IPS DF 6.9 (cell line): ENCODE results near the gene CKAP5.

ENCODE experiments used
- DNase-seq: peaks from one replicate; pipeline ENCODE4 v3.0.0-alpha.2; 2013; ENCODE audit warnings: low read depth, low spot score
- H3K27ac ChIP-seq: one replicate; pipeline ENCODE4 v1.5.1; 2013; ENCODE audit warnings: low read length, control low read depth
- H3K27me3 ChIP-seq: 2 replicates; pipeline ENCODE4 v1.6.1; 2013; ENCODE audit warnings: mild to moderate bottlenecking, low read length; ENCODE audit not compliant: control insufficient read depth, insufficient read depth
- H3K36me3 ChIP-seq: 2 replicates; pipeline ENCODE4 v1.6.1; 2013; ENCODE audit warnings: low read length; ENCODE audit not compliant: control insufficient read depth, insufficient read depth
- H3K4me1 ChIP-seq: 2 replicates; pipeline ENCODE4 v1.6.1; 2013; ENCODE audit warnings: low read length; ENCODE audit not compliant: control insufficient read depth, insufficient read depth
- H3K4me3 ChIP-seq: 2 replicates; pipeline ENCODE4 v1.5.1; 2013; ENCODE audit warnings: mild to moderate bottlenecking, low read length
- H3K9me3 ChIP-seq: 2 replicates; pipeline ENCODE4 v1.6.1; 2013; ENCODE audit warnings: low read length, inconsistent platforms; ENCODE audit not compliant: control insufficient read depth, insufficient read depth
- WGBS: extraction: QIAGEN DNeasy Blood & Tissue Kit; methylation state at CpG from one replicate; pipeline ENCODE4 v1.1.7; 2013; ENCODE audit warnings: mixed read lengths, missing lambda C conversion rate; ENCODE audit not compliant: insufficient read length, insufficient coverage; 5-methylcytosine and 5-hydroxymethylcytosine counted together

The CKAP5 gene

DNA sequence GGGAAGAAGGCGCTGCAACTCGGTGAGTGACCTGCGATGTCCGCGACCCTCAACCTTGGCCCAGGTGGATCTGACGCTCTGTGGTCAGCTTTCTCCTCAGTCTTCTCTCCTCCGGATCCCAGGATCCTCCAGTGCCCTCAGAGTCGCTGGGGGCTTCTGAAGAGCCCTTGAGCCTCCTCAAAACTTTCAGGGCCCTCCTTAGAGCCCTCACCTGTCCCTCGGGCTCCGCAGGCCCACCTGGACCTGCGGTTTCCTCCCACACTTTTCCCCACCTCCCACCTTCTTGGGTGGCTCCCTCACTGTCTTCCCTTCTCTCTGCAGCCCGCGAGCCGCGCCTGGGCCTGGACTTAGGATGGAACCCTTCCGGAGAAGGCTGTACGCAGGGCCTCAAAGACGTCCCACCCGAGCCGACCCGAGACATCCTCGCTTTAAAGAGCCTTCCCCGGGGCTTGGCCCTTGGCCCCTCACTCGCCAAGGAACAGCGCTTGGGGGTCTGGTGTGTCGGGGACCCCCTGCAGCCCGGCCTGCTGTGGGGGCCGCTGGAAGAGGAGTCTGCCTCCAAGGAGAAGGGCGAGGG lies 144.9 kb downstream of the CKAP5 start:
- Histone ChIP-seq H3K4me1 (no peaks in the 10 kb centered on the region), H3K27ac (no peak overlapping the region), H3K27me3 (no peaks in the 10 kb centered on the region), H3K9me3 (no peaks in the 10 kb centered on the region), H3K36me3 (peaks cover 25% of the 10 kb centered on the region), H3K4me3 (peak overlapping the region; percentile 74)
- DNase-seq, result no peak
- no CpG with 5 or more reads among the region's 29 CpGs for WGBS

DNA sequence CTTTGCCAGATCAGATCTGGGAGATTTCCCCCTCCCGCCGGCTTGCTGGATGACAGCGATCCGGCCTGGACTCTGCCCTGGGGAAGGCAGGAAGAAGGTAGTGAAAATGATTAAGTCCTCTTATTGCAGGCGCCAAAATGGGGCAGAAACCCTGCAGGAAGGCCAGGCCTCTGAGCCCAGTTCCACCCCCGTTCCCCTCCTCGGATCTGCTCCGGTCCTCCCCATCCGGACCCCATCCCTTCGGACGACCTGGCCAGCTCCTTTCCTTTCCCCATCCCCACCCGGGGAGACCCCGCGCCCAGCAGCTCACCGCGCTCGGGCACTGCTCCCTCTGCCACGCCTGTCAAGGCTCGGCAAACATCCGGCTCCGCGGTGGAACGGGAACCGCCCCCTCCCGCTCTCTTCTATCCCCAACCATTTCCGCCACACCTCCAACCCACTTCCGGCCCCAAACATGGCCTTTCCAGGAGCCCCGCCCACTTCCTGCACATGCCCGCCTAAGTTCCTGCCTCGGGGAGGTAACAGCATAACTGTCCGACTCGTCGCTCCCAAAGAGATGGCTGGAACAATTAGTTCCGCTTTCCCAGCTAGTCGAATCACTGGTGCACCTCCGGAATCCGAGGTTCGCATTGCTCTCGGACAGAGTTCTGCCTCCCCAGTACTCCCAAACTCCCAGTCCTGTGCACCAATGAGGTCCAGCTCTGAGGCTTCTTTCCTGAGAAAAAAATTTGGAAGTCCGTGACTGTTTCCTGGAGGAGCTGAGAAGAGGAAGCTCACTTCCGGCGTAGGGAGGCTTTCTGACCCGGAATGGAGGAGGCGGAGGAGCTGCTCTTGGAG lies 145.6 kb downstream of the CKAP5 start, which contains the start of the genes ARHGAP1 and ZNF408:
Gene ARHGAP1, minus strand, starts transcription at position 379 of the 837 bp plus-strand sequence. CDS start 4,512 bp downstream, outside the sequence.
Gene ZNF408, plus strand, starts transcription at position 791 of the 837 bp plus-strand sequence. Its CDS starts 17 bp downstream, at position 808.
- Histone ChIP-seq H3K4me1 (no peaks in the 10 kb centered on the region), H3K27ac (no peak within 1 kb of the TSS), H3K4me3 (peak within 1 kb of the TSS; percentile 74), H3K9me3 (no peaks in the 10 kb centered on the region), H3K27me3 (no peaks in the 10 kb centered on the region), H3K36me3 (peaks cover 24% of the 10 kb centered on the region)
- no CpG with 5 or more reads among the region's 44 CpGs for WGBS
- DNase-seq, result peak; percentile 92

DNA sequence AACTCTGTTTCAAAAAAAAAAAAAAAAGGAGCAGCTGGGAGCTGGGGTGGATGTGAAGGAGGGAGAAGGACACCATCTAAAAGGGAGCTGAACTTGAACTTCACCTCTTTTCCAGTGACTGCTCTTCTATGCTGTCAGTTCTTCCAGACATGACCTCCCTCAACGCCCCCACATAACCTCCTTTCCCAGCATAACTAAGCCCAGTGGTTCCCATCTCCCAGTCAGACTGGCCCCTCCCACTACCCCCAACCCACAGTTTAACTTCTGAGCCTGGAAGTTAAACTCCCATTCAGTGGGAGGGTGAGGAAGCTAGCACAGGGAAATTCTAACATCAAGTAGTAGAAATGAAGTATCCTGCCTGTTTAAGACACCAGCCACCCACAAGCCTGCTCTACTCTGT lies 147.5 kb downstream of the CKAP5 start:
- Histone ChIP-seq H3K36me3 (peaks cover 10% of the 10 kb centered on the region; the same call in 1 of the 2 replicates), H3K4me3 (no peak overlapping the region), H3K27ac (no peak overlapping the region), H3K4me1 (no peaks in the 10 kb centered on the region), H3K27me3 (no peaks in the 10 kb centered on the region), H3K9me3 (no peaks in the 10 kb centered on the region)
- DNase-seq, result no peak
- no CpG with 5 or more reads among the region's 1 CpG for WGBS

DNA sequence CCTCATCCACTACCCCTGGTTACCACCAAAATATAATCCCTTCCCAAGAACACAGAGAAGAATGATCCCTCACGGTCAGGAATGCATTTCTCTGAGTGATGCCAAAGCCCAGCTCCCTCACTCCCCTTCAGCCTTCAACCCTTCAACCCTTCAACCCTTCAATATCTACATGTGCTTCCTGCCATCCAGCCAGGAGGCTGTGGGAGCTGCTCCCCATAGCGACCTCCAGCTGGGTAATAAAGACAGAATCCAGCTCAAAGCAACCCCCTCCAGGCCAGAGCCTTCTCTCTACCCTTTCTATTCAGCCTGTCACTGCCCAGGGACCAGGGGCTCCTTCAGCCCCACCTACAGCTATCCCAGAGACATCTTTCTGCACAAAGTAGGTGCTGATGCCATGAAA lies 148.4 kb downstream of the CKAP5 start:
- Histone ChIP-seq H3K4me3 (no peak overlapping the region), H3K36me3 (peaks cover 6% of the 10 kb centered on the region; the same call in 1 of the 2 replicates), H3K27me3 (no peaks in the 10 kb centered on the region), H3K9me3 (no peaks in the 10 kb centered on the region), H3K4me1 (no peaks in the 10 kb centered on the region), H3K27ac (no peak overlapping the region)
- no peak for DNase-seq
- WGBS, result no CpG with 5 or more reads among the region's 2 CpGs

DNA sequence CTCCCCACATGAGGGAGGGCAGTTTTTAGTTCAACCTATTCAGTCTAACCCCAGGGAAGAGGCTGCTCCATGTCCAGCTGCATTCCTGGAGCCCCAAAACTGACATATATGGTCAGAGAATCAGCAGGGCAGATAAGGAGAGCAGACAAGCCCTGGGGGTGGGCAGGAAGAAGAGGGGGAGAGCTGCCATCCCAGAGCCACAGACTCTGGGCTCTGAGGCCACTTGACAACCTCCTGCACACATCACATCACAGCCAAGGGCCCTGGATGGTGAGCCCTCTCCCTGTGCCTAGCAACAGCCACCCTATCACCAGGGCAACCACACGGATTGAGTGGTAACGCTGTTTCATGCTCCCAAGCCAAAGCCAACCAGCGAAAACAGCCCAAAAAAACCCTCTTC lies 148.8 kb downstream of the CKAP5 start:
- peaks cover 4% of the 10 kb centered on the region; the same call in 1 of the 2 replicates for H3K36me3 ChIP-seq
- no peaks in the 10 kb centered on the region for H3K27me3 ChIP-seq
- no peak for DNase-seq
- no peaks in the 10 kb centered on the region for H3K4me1 ChIP-seq
- H3K9me3 ChIP-seq, result no peaks in the 10 kb centered on the region
- no CpG with 5 or more reads among the region's 3 CpGs for WGBS
- H3K4me3 ChIP-seq, result no peak overlapping the region
- H3K27ac ChIP-seq, result no peak overlapping the region

DNA sequence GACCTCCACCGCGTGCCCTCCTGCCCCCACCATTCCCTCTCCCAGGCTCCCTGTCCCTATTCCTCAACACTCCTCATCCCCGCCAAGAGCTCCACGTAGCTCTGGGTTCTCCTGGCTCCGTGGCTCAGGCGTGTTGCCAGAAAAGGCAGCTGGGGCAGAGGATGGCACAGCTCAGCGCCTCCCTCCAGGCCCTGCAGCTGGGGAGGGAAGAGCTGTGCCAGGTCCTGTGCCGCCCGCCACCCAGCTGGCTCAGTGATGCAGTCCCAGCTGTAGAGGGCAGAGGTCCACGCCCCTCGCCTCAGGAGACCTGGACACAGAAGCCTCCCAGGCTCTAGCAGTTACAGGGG lies 149.9 kb downstream of the CKAP5 start:
- Histone ChIP-seq H3K9me3 (no peaks in the 10 kb centered on the region), H3K36me3 (peaks cover 4% of the 10 kb centered on the region; the same call in 1 of the 2 replicates), H3K27me3 (no peaks in the 10 kb centered on the region), H3K4me3 (no peak overlapping the region), H3K27ac (no peak overlapping the region), H3K4me1 (no peaks in the 10 kb centered on the region)
- WGBS, result no CpG with 5 or more reads among the region's 11 CpGs
- no peak for DNase-seq

DNA sequence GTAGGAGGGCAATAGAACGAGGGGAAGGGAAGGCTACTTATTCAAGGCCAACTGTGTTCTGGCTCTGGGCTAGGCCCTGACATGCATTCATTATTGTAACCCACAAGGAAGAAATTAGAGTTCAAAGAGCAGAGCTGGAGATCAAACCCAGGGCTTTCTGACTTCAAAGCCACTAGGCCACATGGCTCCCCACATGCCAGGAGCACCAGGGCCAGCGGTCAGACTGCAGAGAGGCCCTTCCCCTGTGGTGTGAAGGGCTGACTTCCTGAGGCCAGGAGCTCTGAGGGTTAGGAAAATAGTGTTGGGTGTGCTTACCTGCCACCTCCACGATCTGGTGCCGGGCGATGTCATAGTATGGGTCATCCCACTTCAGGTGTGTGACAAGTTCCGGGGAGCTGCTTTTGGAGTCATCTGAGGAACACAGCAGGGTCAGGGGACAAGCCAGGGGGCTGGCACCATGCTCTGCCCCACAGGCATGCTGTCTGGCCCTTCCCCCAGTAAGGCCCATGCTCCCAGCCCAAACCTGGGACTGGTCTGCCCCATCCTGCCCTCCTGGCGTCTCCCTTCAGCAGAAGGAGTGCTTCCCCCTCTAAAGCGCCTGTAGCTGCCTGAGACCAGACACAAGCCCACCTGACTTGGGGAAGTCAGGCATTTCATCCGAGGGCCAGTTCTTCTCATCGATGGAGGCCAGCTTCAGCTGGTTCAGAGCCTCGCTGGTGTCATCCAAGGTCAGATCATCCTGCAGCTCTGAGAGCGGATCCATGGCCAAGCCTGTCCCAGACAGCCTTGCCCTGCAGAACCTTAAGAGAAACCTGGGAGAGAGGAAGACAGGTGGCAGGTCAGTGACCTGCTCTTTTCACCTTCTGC lies 150.5 kb downstream of the CKAP5 start:
- no peak for DNase-seq
- Histone ChIP-seq H3K27me3 (no peaks in the 10 kb centered on the region), H3K36me3 (peaks cover 4% of the 10 kb centered on the region; the same call in 1 of the 2 replicates), H3K4me1 (no peaks in the 10 kb centered on the region), H3K27ac (no peak overlapping the region), H3K9me3 (no peaks in the 10 kb centered on the region), H3K4me3 (no peak overlapping the region)
- WGBS, result no CpG with 5 or more reads among the region's 12 CpGs

DNA sequence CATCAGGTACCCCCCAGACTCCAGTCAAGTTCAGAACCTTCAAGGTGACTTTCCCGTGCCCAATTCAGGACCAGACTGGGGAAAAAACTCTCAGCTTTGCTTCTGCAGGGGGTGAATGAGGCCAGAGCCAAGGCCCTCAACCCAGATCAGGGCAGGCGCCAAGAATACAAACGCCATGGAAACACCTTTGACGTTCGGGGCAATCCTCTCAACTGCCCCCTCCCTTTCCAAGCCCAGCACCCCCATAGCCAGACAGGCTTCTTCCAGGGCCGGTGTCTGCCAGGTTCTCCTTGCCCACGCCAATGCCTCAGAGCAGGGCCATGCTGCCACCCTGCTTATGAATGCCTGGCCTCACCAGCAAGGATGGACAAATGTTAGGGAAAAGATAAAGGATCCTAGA lies 151.5 kb downstream of the CKAP5 start:
- Histone ChIP-seq H3K36me3 (peaks cover 4% of the 10 kb centered on the region; the same call in 1 of the 2 replicates), H3K9me3 (no peaks in the 10 kb centered on the region), H3K27me3 (no peaks in the 10 kb centered on the region), H3K4me3 (no peak overlapping the region), H3K27ac (no peak overlapping the region), H3K4me1 (no peaks in the 10 kb centered on the region)
- no CpG with 5 or more reads among the region's 7 CpGs for WGBS
- no peak for DNase-seq

DNA sequence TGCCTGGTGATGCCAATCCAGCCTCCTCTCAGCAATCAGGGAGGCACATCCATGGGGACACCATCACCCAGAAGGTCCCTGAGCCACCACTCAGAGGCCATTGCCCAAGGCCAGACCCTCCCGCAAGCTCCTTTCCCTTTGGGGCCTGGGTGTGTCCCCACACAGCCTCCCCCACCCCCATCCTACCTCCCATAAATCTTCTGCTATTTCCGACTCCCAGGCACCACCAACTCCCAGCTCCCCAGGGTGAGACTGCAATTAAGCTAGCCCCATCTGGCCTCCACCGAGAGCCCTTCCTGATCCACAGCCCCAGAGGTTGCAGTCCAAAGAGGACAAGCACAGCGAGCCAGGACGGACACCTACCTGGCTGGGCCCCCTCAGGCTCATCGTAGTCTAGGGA lies 152.0 kb downstream of the CKAP5 start:
- H3K27me3 ChIP-seq, result no peaks in the 10 kb centered on the region
- no peak overlapping the region for H3K4me3 ChIP-seq
- H3K4me1 ChIP-seq, result no peaks in the 10 kb centered on the region
- H3K27ac ChIP-seq, result no peak overlapping the region
- WGBS, result no CpG with 5 or more reads among the region's 6 CpGs
- DNase-seq, result no peak
- H3K36me3 ChIP-seq, result peaks cover 4% of the 10 kb centered on the region; the same call in 1 of the 2 replicates
- H3K9me3 ChIP-seq, result no peaks in the 10 kb centered on the region

DNA sequence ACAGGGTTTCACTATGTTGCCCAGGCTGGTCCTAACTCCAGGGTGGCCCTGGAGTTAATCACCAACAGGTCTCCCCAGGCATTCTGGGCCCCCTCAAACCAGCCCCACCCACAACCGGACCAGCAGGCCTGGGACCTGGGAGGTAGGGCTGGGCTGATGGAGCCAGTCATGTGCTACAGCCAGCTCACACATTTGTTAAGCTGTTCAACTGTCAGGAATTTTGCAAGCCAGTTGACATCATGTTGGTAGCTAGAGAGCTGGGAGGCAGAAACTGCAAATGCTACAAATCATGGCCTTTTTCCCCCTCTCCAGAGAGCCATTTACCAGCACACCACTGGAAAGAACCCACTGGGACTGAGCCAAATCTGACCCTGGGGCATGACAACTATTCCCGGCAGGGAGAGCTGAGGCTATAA lies 152.5 kb downstream of the CKAP5 start:
- no CpG with 5 or more reads among the region's 2 CpGs for WGBS
- Histone ChIP-seq H3K9me3 (no peaks in the 10 kb centered on the region), H3K4me3 (no peak overlapping the region), H3K27ac (no peak overlapping the region), H3K27me3 (no peaks in the 10 kb centered on the region), H3K4me1 (no peaks in the 10 kb centered on the region), H3K36me3 (peaks cover 4% of the 10 kb centered on the region; the same call in 1 of the 2 replicates)
- no peak for DNase-seq
